Measurements from ENCODE around the gene PACS2.
"Not testable (repeated sequence)": the region's sequence is repeated elsewhere in the genome, so short reads cannot be mapped to it uniquely, and the experiment has no call there.

PACS2 gene

GRCh38 chr14:105301103-105301914, 13.2 kb upstream of the PACS2 start:
- H3K27ac ChIP-seq: peak overlapping the region; percentile 85 to 100
- peak overlapping the region; percentile 83 for H3K4me3 ChIP-seq
- DNase-seq (ENCODE audit: low spot score): peak; percentile 96
- no peak for TF ChIP-seq CTCF (IDR thresholded peaks at IDR 0.05)

GRCh38 chr14:105301915-105302249, 12.7 kb upstream of the PACS2 start:
- Histone ChIP-seq H3K4me3 (peak overlapping the region; percentile 83), H3K27ac (peak overlapping the region in 1 of 2 donors; percentile 100)
- not testable (repeated sequence) for DNase-seq (ENCODE audit: low spot score)

- no peak overlapping the region for H3K4me3 ChIP-seq
- H3K27ac ChIP-seq: no peak overlapping the region
- DNase-seq (ENCODE audit: low spot score): no peak
- no peak for TF ChIP-seq CTCF (IDR thresholded peaks at IDR 0.05)
Observed at GRCh38 chr14:105303949-105304348, 10.6 kb upstream of the PACS2 start.

GRCh38 chr14:105304565-105304964, 10.0 kb upstream of the PACS2 start:
- no peak for DNase-seq (ENCODE audit: low spot score)
- Histone ChIP-seq H3K4me3 (no peak overlapping the region), H3K27ac (no peak overlapping the region)
- no peak for TF ChIP-seq CTCF (IDR thresholded peaks at IDR 0.05)

- no peak for DNase-seq (ENCODE audit: low spot score)
- no peak for TF ChIP-seq CTCF (IDR thresholded peaks at IDR 0.05)
- no peak overlapping the region for H3K4me3 ChIP-seq
- H3K27ac ChIP-seq: no peak overlapping the region
Observed at GRCh38 chr14:105305345-105305744, 9.2 kb upstream of the PACS2 start.

- TF ChIP-seq CTCF (IDR thresholded peaks at IDR 0.05): no peak
- Histone ChIP-seq H3K27ac (no peak overlapping the region), H3K4me3 (no peak overlapping the region)
- no peak for DNase-seq (ENCODE audit: low spot score)
Observed at GRCh38 chr14:105305791-105306190, 8.8 kb upstream of the PACS2 start.

GRCh38 chr14:105307052-105307727, 7.4 kb upstream of the PACS2 start:
- H3K4me3 ChIP-seq: no peak overlapping the region
- no peak for TF ChIP-seq CTCF (IDR thresholded peaks at IDR 0.05)
- DNase-seq (ENCODE audit: low spot score): no peak
- H3K27ac ChIP-seq: no peak overlapping the region
